Stimulated activated CD8-positive, alpha-beta memory T cell treated with anti-CD3 and anti-CD28 coated beads, Interleukin-12 subunit alpha, Interleukin-12 subunit beta, amount 100 ng/mL, for 24 hours (primary cell): ENCODE data around the gene DEGS2.
A peak's percentile ranks its signal among the peaks of the same experiment; 100 is the strongest.

Experiments used
- DNase-seq: peaks from one replicate; pipeline ENCODE4 v3.0.0-alpha.2; 2020; ENCODE audit errors: extremely low read depth

Gene DEGS2

GRCh38 chr14:100114109-100114765, 45.2 kb downstream of the DEGS2 start:
- no peak for DNase-seq

- DNase-seq = no peak
These were observed 47.3 kb downstream of the DEGS2 start for GRCh38 chr14:100111931-100112704.

GRCh38 chr14:100110816-100111215, 48.6 kb downstream of the DEGS2 start:
- no peak for DNase-seq

- no peak for DNase-seq
These were observed 49.9 kb downstream of the DEGS2 start for GRCh38 chr14:100109594-100109955.

GRCh38 chr14:100108840-100109593, 50.4 kb downstream of the DEGS2 start:
- DNase-seq = no peak

- DNase-seq = peak; percentile 69
These were observed 51.2 kb downstream of the DEGS2 start for GRCh38 chr14:100108042-100108825.

- DNase-seq = no peak
These were observed 52.2 kb downstream of the DEGS2 start for GRCh38 chr14:100107236-100107635.

- DNase-seq = no peak
These were observed 53.0 kb downstream of the DEGS2 start for GRCh38 chr14:100106250-100107112.

GRCh38 chr14:100105357-100106169, 53.9 kb downstream of the DEGS2 start:
- no peak for DNase-seq

GRCh38 chr14:100104523-100105300, 54.7 kb downstream of the DEGS2 start:
- DNase-seq = no peak

- no peak for DNase-seq
These were observed 55.5 kb downstream of the DEGS2 start for GRCh38 chr14:100104006-100104352.

- DNase-seq = no peak
These were observed 56.0 kb downstream of the DEGS2 start for GRCh38 chr14:100103250-100104005.

- no peak for DNase-seq
These were observed 57.2 kb downstream of the DEGS2 start for GRCh38 chr14:100102156-100102785.

- no peak for DNase-seq
These were observed 59.3 kb downstream of the DEGS2 start for GRCh38 chr14:100100032-100100703.

GRCh38 chr14:100098171-100098570, 61.3 kb downstream of the DEGS2 start:
- DNase-seq = no peak

- DNase-seq = no peak
These were observed 62.8 kb downstream of the DEGS2 start for GRCh38 chr14:100096656-100097055.
